Measurements from ENCODE around the gene BCL11B.

BCL11B gene

DNA sequence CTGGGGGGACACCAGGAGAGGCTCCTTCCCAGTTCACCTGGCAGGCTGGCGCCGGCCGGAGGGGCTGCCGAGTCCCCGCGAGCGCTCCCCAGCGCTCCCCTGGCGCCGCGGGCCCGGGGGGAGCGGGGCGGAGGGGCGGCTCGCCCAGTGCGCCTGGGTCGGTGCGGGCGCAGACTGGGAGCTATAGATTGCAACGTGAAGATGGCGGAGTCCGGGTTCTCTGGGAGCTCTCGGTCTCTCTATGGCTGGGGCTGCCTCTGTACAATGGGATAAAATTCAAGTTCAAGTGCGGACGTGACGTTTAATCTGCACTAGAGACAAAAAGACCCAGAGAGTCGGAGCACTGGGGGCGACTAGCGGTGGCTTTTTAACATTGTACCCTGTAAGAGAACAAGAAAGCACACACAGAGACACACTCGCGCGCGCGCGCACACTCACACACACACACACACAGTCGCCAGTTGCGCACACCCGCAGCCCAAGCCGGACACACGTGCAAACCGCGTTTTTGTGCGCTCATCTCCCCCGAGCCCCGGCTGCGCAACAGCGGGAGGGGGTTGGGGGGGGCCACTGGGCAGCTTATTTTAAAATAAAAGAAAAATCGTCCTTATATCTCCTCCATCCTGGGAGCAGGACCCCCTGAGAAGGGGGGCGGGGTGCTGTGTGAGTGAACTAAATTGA lies at the start of gene BCL11B:
TSS of gene BCL11B (minus strand) at position 247 of the 681 bp plus-strand sequence. CDS start 979 bp downstream, outside the sequence.
- Mint-ChIP-seq H3K4me1 (peaks cover 13% of the 10 kb centered on the region), H3K4me3 (peak within 1 kb of the TSS; percentile 69), H3K27me3 (peaks cover 34% of the 10 kb centered on the region), H3K27ac (peak within 1 kb of the TSS; percentile 75), H3K9me3 (no peaks in the 10 kb centered on the region), H3K36me3 (peaks cover 5% of the 10 kb centered on the region)
- ATAC-seq (ENCODE audit: low read depth) (peak; percentile 60), DNase-seq (ENCODE audit: low spot score in 2 of 2) (no peak)

GRCh38 chr14:99321236-99321925 lies 49.4 kb upstream of the BCL11B start:
- no peak overlapping the region for H3K27ac Mint-ChIP-seq
- H3K9me3 Mint-ChIP-seq, result peaks cover 4% of the 10 kb centered on the region
- peaks cover 4% of the 10 kb centered on the region for H3K27me3 Mint-ChIP-seq
- H3K4me3 Mint-ChIP-seq, result no peak overlapping the region
- DNase-seq (ENCODE audit: low spot score in 2 of 2), result no peak
- H3K36me3 Mint-ChIP-seq, result no peaks in the 10 kb centered on the region
- H3K4me1 Mint-ChIP-seq, result peaks cover 3% of the 10 kb centered on the region
- ATAC-seq (ENCODE audit: low read depth), result no peak

GRCh38 chr14:99320621-99321235 lies 48.7 kb upstream of the BCL11B start:
- no peak for DNase-seq (ENCODE audit: low spot score in 2 of 2)
- Mint-ChIP-seq H3K27me3 (peaks cover 4% of the 10 kb centered on the region), H3K9me3 (peaks cover 2% of the 10 kb centered on the region), H3K4me3 (no peak overlapping the region), H3K36me3 (no peaks in the 10 kb centered on the region), H3K27ac (no peak overlapping the region), H3K4me1 (peaks cover 3% of the 10 kb centered on the region)
- no peak for ATAC-seq (ENCODE audit: low read depth)

GRCh38 chr14:99320105-99320572 lies 48.1 kb upstream of the BCL11B start:
- ATAC-seq (ENCODE audit: low read depth) (peak; percentile 56), DNase-seq (ENCODE audit: low spot score in 2 of 2) (peak; percentile 11 to 36)
- Mint-ChIP-seq H3K27ac (no peak overlapping the region), H3K9me3 (peaks cover 2% of the 10 kb centered on the region), H3K36me3 (no peaks in the 10 kb centered on the region), H3K27me3 (peaks cover 4% of the 10 kb centered on the region), H3K4me1 (peaks cover 3% of the 10 kb centered on the region), H3K4me3 (no peak overlapping the region)

- no peak for ATAC-seq (ENCODE audit: low read depth)
- Mint-ChIP-seq H3K4me3 (no peak overlapping the region), H3K27ac (no peak overlapping the region), H3K9me3 (peaks cover 2% of the 10 kb centered on the region), H3K4me1 (peaks cover 3% of the 10 kb centered on the region), H3K36me3 (no peaks in the 10 kb centered on the region), H3K27me3 (peaks cover 4% of the 10 kb centered on the region)
- DNase-seq (ENCODE audit: low spot score in 2 of 2), result no peak
Observed at GRCh38 chr14:99318959-99319295, 46.9 kb upstream of the BCL11B start.

- H3K27ac Mint-ChIP-seq, result no peak overlapping the region
- ATAC-seq (ENCODE audit: low read depth) (no peak), DNase-seq (ENCODE audit: low spot score in 2 of 2) (no peak)
- H3K4me1 Mint-ChIP-seq, result peaks cover 3% of the 10 kb centered on the region
- H3K36me3 Mint-ChIP-seq, result no peaks in the 10 kb centered on the region
- peaks cover 2% of the 10 kb centered on the region for H3K9me3 Mint-ChIP-seq
- no peak overlapping the region for H3K4me3 Mint-ChIP-seq
- peaks cover 4% of the 10 kb centered on the region for H3K27me3 Mint-ChIP-seq
Observed at GRCh38 chr14:99318091-99318958, 46.3 kb upstream of the BCL11B start.

DNA sequence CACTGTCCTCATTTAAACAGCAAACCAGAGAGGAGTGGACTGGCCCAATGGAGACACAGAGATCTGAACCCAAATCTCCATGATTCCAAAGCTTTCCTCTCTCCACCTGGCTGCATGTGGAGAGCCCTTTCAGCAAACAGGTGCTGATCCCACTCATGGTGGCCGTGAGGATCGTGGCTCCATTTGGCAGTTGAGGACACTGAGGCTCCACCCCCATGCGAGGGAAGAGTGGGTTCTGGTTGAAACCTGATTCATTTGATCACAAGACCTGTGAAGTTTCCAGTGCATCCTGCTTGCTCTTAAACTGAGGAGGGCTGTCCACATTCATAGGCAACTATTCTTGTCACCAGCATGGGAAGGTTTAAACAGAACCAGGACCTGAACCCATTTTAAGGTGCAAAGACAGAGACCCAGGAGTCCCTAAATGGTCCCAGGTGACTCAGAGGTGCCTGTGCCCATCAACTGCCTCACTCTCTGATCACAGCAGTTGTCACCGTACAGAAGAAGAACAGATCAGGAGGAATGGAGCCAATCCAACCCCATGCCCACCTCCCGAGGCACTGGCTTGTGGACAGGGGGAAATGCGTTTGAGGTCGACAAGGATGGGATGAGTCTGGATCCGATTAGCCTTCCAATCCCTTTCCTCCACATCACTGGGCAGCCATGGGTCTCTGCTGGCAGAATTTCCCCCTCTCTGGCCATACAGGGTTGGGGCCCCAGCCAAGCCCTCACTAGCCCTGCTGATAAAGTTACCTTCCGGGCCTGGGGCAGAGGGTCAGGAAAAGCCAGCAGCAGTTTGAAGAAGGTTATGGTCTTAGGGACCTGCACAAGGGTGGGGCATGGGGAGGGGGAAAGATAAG lies 45.5 kb upstream of the BCL11B start:
- H3K36me3 Mint-ChIP-seq, result no peaks in the 10 kb centered on the region
- DNase-seq (ENCODE audit: low spot score in 2 of 2) (no peak), ATAC-seq (ENCODE audit: low read depth) (no peak)
- H3K27me3 Mint-ChIP-seq, result peaks cover 4% of the 10 kb centered on the region
- H3K9me3 Mint-ChIP-seq, result peaks cover 2% of the 10 kb centered on the region
- no peak overlapping the region for H3K4me3 Mint-ChIP-seq
- H3K27ac Mint-ChIP-seq, result no peak overlapping the region
- H3K4me1 Mint-ChIP-seq, result peaks cover 3% of the 10 kb centered on the region

DNA sequence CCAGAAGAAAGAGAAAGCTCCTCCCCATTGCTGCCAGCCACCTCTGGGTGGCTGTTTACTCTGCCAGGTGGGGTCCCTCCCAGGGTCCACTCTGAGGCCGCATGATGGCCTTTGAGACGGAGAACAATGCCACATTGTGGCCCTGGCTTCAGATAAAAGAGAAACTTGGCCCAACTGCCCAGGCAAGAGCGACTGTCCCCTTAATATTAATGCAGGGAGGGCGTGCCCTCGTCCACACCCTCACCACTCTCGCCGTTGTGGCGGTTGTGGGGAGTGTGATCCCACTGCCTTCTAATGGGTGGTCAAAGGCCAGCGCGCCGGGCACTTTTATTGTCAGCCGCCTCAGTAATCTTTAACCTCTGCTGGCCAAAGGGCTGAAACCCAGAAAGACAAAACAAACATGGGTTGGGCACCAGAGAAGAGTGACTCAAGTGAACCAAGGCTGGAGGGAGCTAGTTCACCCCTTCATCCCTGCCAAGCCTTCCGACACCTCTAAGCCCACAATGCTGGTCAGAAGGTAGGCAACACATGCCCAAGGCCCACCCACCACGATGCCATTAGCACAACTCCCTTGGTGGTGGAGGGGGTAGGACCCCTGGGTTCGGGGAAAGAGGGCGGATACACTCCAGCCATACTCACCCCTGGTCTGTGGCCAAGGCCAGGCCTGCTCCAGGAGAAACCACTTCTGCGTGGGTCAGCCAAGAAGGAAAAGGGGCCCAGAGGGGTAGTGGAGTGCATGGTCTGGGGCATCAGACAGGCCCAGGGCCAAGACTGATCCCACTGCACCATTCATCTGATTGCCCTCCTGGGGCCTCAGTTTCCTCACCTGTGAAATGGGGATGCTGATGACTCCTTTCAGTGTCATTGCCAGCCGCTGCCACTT lies 44.5 kb upstream of the BCL11B start:
- Mint-ChIP-seq H3K27me3 (peaks cover 4% of the 10 kb centered on the region), H3K4me3 (no peak overlapping the region), H3K27ac (no peak overlapping the region), H3K36me3 (no peaks in the 10 kb centered on the region), H3K4me1 (peaks cover 3% of the 10 kb centered on the region), H3K9me3 (peaks cover 2% of the 10 kb centered on the region)
- no peak for DNase-seq (ENCODE audit: low spot score in 2 of 2)
- ATAC-seq (ENCODE audit: low read depth), result no peak

DNA sequence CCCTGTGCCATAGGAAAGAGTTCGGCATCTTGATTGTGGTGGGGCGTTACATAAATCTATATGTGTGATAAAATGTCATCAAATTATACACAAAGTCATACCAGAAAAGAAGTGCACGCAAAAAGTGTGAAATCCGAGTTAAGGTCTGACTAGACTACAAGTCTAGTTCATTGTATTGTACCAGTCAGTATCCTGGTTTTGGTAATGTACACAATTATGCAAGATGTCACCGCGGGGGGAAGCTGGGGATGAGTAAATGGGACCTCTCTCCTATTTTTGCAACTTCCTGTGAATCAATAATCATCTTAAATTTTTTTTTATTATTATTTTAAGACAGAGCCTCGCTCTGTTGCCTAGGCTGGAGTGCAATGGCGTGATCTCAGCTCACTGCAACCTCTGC lies 43.2 kb upstream of the BCL11B start:
- no peak for ATAC-seq (ENCODE audit: low read depth)
- Mint-ChIP-seq H3K27me3 (peaks cover 2% of the 10 kb centered on the region), H3K27ac (no peak overlapping the region), H3K36me3 (no peaks in the 10 kb centered on the region), H3K4me3 (no peak overlapping the region), H3K4me1 (no peaks in the 10 kb centered on the region), H3K9me3 (peaks cover 6% of the 10 kb centered on the region)
- no peak for DNase-seq (ENCODE audit: low spot score in 2 of 2)

- Mint-ChIP-seq H3K27ac (no peak overlapping the region), H3K27me3 (peaks cover 2% of the 10 kb centered on the region), H3K4me3 (no peak overlapping the region), H3K9me3 (peaks cover 6% of the 10 kb centered on the region), H3K4me1 (no peaks in the 10 kb centered on the region), H3K36me3 (no peaks in the 10 kb centered on the region)
- no peak for ATAC-seq (ENCODE audit: low read depth)
- no peak for DNase-seq (ENCODE audit: low spot score in 2 of 2)
Observed at GRCh38 chr14:99314623-99315022, 42.6 kb upstream of the BCL11B start.

DNA sequence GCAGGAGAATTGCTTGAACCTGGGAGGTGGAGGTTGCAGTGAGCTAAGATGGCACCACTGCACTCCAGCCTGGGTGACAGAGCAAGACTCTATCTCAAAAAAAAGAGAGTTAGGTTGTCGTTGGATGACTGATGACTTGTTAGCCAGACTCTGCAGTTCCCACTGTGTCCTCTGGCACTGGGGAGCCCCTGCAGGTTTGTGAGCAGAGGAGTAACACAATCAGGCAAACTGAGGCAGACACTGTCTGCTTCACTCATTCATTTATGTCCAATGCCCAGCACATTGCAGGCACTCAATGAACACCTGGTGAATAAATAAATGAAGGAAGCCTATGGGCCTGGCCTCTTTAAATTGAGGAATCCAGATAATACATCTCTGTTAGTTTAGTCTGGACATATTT lies 41.2 kb upstream of the BCL11B start:
- peaks cover 3% of the 10 kb centered on the region for H3K27me3 Mint-ChIP-seq
- H3K36me3 Mint-ChIP-seq, result no peaks in the 10 kb centered on the region
- no peak overlapping the region for H3K4me3 Mint-ChIP-seq
- H3K4me1 Mint-ChIP-seq, result no peaks in the 10 kb centered on the region
- ATAC-seq (ENCODE audit: low read depth), result no peak
- H3K9me3 Mint-ChIP-seq, result peaks cover 8% of the 10 kb centered on the region
- DNase-seq (ENCODE audit: low spot score in 2 of 2), result no peak
- H3K27ac Mint-ChIP-seq, result no peak overlapping the region

- no peak overlapping the region for H3K4me3 Mint-ChIP-seq
- no peak overlapping the region for H3K27ac Mint-ChIP-seq
- H3K4me1 Mint-ChIP-seq, result no peaks in the 10 kb centered on the region
- no peaks in the 10 kb centered on the region for H3K36me3 Mint-ChIP-seq
- H3K27me3 Mint-ChIP-seq, result peaks cover 2% of the 10 kb centered on the region
- peaks cover 8% of the 10 kb centered on the region for H3K9me3 Mint-ChIP-seq
- DNase-seq (ENCODE audit: low spot score in 2 of 2), result no peak
- no peak for ATAC-seq (ENCODE audit: low read depth)
Observed at GRCh38 chr14:99312106-99312505, 40.1 kb upstream of the BCL11B start.

Measured in memory B cell (primary cell).